Testis (tissue), 3 donors: Measurements from ENCODE around the gene SOBP. TPM values are rescaled to one million over a fixed set of nuclear protein-coding genes. Genes with fewer than 3 reads are reported as not detected.

Source experiments
- DNase-seq: peaks from one replicate; pipeline ENCODE4 v3.0.0-alpha.2; 2019
- H3K27ac ChIP-seq, 2 donors: fragments of 200-600 bp; sonication (generic); one replicate each; pipeline ENCODE4 v1.5.1; 2019
- H3K27me3 ChIP-seq: fragments of 200-600 bp; sonication (generic); one replicate; pipeline ENCODE4 v1.5.1; 2019
- H3K36me3 ChIP-seq: fragments of 200-600 bp; sonication (generic); one replicate; pipeline ENCODE4 v1.5.1; 2017; ENCODE audit warnings: low read depth; ENCODE audit errors: missing control alignments
- H3K4me1 ChIP-seq: fragments of 200-600 bp; sonication (generic); one replicate; pipeline ENCODE4 v1.5.1; 2019
- H3K4me3 ChIP-seq, 2 donors: fragments of 200-600 bp; sonication (generic); one replicate each; pipeline ENCODE4 v1.5.1; 2017 to 2019
- H3K9me3 ChIP-seq: fragments of 200-600 bp; sonication (generic); one replicate; pipeline ENCODE4 v1.5.1; 2017
- CTCF ChIP-seq, 3 experiments: fragments of 450-650 bp in 2 of 3; fragments of 200-600 bp in 1 of 3; sonication (generic) in 1 of 3; IDR thresholded peaks; one replicate each; pipeline ENCODE4 v1.5.1; 2016 to 2019; ENCODE audit warnings: antibody characterized with exemption in 3 of 3, mild to moderate bottlenecking in 2 of 3, moderate library complexity in 1 of 3
- POLR2A ChIP-seq: fragments of 450-650 bp; IDR thresholded peaks from one replicate; pipeline ENCODE4 v1.6.1; 2017; ENCODE audit warnings: antibody characterized with exemption, mild to moderate bottlenecking, moderate library complexity
- WGBS, 2 donors: methylation state at CpG; one replicate each; pipeline ENCODE4 v1.1.5; 2018; 5-methylcytosine and 5-hydroxymethylcytosine counted together
- intact Hi-C: fragments of 100-400 bp; cut with DNase I; formaldehyde crosslinking; loops from one replicate; pipeline ENCODE4 v1.15.1; 2023; ENCODE audit warnings: low total_unique reads
- polyA plus RNA-seq: library from polyadenylated mRNA; stranded (reverse); fragments of 350-450 nt; fragmentation: Illumina TruSeq; extraction: RNeasy Lipid Tissue Mini Kit (QIAGEN cat#74804); gene quantifications from one replicate; pipeline ENCODE4 v1.2.3, GENCODE V29; 2014; ENCODE audit warnings: low read depth, low replicate concordance; ENCODE audit not compliant: insufficient read depth
- total RNA-seq, 2 donors: library from RNA; depleted of rRNA; stranded (reverse); fragments of >200 nt; gene quantifications; one replicate each; pipeline ENCODE4 v1.2.3, GENCODE V29; 2016

Gene SOBP
- total and polyA plus RNA-seq, 3 donors from 2014 or later, result 13.9 to 27.2 (median 17.2) TPM

DNA sequence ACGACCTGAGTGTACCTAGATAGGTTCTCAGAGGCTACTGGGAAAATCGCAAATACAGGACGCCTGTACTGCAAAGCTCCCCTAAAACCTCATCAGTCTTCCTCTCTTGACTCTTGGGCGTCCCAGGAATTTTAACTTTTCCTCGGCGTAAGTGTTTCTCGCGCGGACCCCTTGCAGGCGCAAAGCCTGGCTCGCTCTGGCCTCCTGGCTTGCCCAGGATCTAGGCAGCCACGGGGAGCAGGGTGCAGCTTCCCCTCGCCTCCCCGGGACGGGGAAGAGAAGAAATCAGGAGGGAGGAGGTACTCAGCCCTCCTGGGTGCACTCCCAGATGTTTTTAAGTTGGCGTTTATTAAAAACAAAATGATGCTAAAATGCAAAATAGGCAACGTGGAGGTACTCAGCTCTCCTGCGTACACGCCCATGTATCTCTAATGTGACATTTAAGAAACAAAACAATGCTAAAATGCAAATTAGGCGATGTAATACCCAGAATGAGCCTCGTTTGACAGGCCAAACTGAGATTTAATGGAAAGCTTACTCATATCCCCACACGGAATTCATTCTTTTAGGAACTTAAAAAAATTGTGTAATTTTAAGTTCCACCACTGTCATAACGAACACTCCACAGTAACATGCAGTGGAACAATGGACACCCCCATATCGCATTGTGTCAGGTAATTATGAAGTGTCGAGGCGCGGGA lies 1.6 kb upstream of the SOBP start:
- DNase-seq, result no peak
- WGBS, 2 donors, result 17 to 29% methylated on average over 15 to 27 of the region's 27 CpGs
- intact Hi-C loops, result no loop called here

DNA sequence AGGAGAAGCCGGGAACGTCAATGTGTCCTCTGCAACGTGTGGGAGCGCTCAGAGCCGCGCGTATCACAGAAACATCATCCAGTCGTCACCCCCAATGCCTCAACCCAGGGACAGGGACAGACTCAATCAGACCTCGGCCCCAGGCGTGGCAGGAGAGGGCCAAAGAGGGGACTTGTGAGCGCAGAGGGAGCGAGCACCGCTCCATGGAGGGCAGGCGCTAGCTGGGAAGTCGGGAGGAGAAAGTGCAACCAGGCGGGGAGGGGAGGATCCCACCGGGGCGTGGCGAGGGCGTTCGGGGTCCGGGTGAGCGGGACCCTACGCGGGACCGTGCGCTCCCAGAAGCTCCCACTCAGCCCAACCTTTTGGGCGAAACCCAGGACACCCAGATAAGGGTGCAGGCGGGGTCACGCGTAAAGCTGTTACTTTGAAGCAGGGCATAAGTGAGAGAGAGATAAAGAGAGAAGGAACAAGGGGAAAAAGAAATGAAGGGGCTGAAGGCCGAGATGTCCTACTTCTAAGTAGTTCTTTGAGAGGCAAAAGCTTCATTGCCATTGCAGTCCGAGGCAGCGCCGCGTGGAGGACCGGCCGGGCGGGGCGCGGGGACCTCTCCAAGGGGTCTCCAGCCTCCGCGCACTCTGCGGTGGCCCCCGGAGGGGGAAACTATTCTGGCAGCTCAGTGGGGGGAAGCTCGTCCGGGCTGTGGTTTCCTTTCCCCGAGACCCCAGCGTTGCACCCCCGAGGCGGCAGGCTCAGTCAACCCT lies 862 bp upstream of the SOBP start:
- peak; percentile 65 for DNase-seq
- Histone ChIP-seq H3K4me3 (peak overlapping the region; percentile 74 to 90), H3K36me3 (no peaks in the 10 kb centered on the region), H3K9me3 (no peaks in the 10 kb centered on the region), H3K27me3 (no peaks in the 10 kb centered on the region), H3K4me1 (peaks cover 27% of the 10 kb centered on the region), H3K27ac (peak overlapping the region; percentile 82 to 91)
- 0 to 1% methylated on average over 50 to 51 of the region's 51 CpGs for WGBS, 2 donors
- TF ChIP-seq CTCF (IDR thresholded peaks at IDR 0.05) (no peak), POLR2A (no peak)
- intact Hi-C loops, result no loop called here

More for the DNA sequence above, 1.6 kb upstream of the SOBP start:
- Histone ChIP-seq H3K36me3 (no peaks in the 10 kb centered on the region), H3K27ac (peak overlapping the region; percentile 82 to 91), H3K9me3 (no peaks in the 10 kb centered on the region), H3K4me1 (peaks cover 21% of the 10 kb centered on the region), H3K27me3 (no peaks in the 10 kb centered on the region), H3K4me3 (peak overlapping the region; percentile 74 to 90)
- TF ChIP-seq POLR2A (no peak), CTCF (IDR thresholded peaks at IDR 0.05) (no peak)

GRCh38 chr6:107490566-107491137 lies 735 bp downstream of the SOBP start:
- TF ChIP-seq POLR2A (no peak), CTCF (IDR thresholded peaks at IDR 0.05) (no peak)
- Histone ChIP-seq H3K27me3 (no peaks in the 10 kb centered on the region), H3K36me3 (no peaks in the 10 kb centered on the region), H3K9me3 (no peaks in the 10 kb centered on the region), H3K27ac (peak overlapping the region; percentile 91 to 93), H3K4me1 (peaks cover 43% of the 10 kb centered on the region), H3K4me3 (peak overlapping the region; percentile 74 to 90)
- 0 to 1% methylated on average over 29 to 30 of the region's 30 CpGs for WGBS, 2 donors
- intact Hi-C loops, result no loop called here
- peak; percentile 52 for DNase-seq

- peaks cover 49% of the 10 kb centered on the region for H3K4me1 ChIP-seq
- H3K36me3 ChIP-seq, result no peaks in the 10 kb centered on the region
- peak; percentile 64 for DNase-seq
- intact Hi-C loops, result no loop called here
- H3K27me3 ChIP-seq, result no peaks in the 10 kb centered on the region
- peak overlapping the region; percentile 74 to 90 for H3K4me3 ChIP-seq
- TF ChIP-seq POLR2A (no peak), CTCF (IDR thresholded peaks at IDR 0.05) (no peak)
- peak overlapping the region; percentile 91 to 93 for H3K27ac ChIP-seq
- 1 to 2% methylated on average over 17 to 38 of the region's 38 CpGs for WGBS, 2 donors
- H3K9me3 ChIP-seq, result no peaks in the 10 kb centered on the region
Measured at GRCh38 chr6:107491138-107491609, 1.3 kb downstream of the SOBP start.
